ENCODE measurements around the gene MOSPD3. TPM values are rescaled to one million over a fixed set of nuclear protein-coding genes. Genes with fewer than 3 reads are reported as not detected.
A peak's percentile ranks its signal among the peaks of the same experiment; 100 is the strongest.

Gene MOSPD3
- total RNA-seq, 1 donor: 5.1 TPM

DNA sequence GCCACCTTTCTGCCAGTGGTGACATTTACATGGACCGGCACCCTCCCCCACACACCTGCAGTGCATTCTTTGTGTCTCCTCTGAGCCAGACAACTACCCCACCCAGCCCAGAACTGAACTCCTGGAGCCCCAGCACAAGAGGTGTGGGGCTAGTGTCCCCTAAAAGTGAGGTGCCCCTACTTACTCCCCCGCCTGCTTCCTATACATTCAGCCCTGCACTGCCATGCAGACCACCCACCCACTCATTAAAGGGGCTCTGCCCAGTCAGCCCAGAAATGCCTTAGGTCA, 40.6 kb upstream of the MOSPD3 start:
- Histone ChIP-seq H3K36me3 (ENCODE audit: insufficient read depth, low read length) (peaks cover 8% of the 10 kb centered on the region), H4K20me1 (ENCODE audit: insufficient read depth, low read length) (peaks cover 4% of the 10 kb centered on the region), H3K27ac (ENCODE audit: low read depth, low read length) (no peak overlapping the region), H3K4me1 (ENCODE audit: insufficient read depth, low read length) (peaks cover 8% of the 10 kb centered on the region), H3K4me3 (ENCODE audit: insufficient read depth, low read length) (no peak overlapping the region), H3K27me3 (ENCODE audit: insufficient read depth, low read length) (peaks cover 2% of the 10 kb centered on the region), H3K79me2 (ENCODE audit: insufficient read depth, low read length) (no peaks in the 10 kb centered on the region), H3K4me2 (ENCODE audit: insufficient read depth, low read length) (no peak overlapping the region), H2AFZ (ENCODE audit: low read length) (no peak overlapping the region), H3K9me3 (ENCODE audit: low read depth, low read length) (no peaks in the 10 kb centered on the region)
- DNase-seq (ENCODE audit: insufficient read length, low spot score, missing footprints): peak; percentile 72
- TF ChIP-seq, protein P1, sequence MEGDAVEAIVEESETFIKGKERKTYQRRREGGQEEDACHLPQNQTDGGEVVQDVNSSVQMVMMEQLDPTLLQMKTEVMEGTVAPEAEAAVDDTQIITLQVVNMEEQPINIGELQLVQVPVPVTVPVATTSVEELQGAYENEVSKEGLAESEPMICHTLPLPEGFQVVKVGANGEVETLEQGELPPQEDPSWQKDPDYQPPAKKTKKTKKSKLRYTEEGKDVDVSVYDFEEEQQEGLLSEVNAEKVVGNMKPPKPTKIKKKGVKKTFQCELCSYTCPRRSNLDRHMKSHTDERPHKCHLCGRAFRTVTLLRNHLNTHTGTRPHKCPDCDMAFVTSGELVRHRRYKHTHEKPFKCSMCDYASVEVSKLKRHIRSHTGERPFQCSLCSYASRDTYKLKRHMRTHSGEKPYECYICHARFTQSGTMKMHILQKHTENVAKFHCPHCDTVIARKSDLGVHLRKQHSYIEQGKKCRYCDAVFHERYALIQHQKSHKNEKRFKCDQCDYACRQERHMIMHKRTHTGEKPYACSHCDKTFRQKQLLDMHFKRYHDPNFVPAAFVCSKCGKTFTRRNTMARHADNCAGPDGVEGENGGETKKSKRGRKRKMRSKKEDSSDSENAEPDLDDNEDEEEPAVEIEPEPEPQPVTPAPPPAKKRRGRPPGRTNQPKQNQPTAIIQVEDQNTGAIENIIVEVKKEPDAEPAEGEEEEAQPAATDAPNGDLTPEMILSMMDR (IDR thresholded peaks at IDR 0.05; ENCODE audit: extremely low read depth, low read depth, low read length): no peak

DNA sequence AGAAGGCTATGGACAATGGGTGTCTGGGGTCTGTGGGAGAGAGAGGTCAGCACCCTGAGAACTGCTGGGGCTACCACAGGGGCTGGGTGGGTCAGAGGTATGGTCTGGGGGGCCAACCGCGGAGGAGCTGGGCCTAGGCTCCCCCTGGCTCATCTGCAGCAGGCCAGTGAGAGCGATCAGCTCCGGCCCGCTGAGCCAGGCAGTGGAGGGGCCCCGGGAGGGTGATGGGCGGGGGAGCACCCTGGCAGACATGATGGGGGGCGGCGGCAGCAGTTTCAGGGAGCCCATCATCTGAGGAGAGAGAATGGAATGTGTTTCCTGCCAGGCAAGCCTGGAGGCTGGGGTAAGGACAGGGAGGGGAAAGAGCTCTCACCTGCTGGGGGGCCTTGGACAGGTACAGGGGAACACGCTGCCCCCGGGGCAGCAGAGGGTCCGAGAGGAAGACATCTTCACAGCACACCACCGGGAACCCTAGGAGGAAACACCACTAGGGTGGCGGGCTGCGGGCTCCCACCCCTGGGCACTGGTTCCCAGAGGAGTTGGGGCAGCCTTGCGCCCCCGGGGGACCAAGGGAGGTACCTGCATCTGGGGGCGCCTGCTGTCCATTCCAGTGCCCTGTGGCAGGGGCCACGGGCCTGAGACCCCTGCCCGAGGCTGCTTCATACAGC, 39.9 kb upstream of the MOSPD3 start:
- Histone ChIP-seq H3K4me2 (ENCODE audit: insufficient read depth, low read length) (no peak overlapping the region), H2AFZ (ENCODE audit: low read length) (no peak overlapping the region), H3K79me2 (ENCODE audit: insufficient read depth, low read length) (no peaks in the 10 kb centered on the region), H3K4me3 (ENCODE audit: insufficient read depth, low read length) (no peak overlapping the region), H3K36me3 (ENCODE audit: insufficient read depth, low read length) (peaks cover 8% of the 10 kb centered on the region), H3K9me3 (ENCODE audit: low read depth, low read length) (no peaks in the 10 kb centered on the region), H3K4me1 (ENCODE audit: insufficient read depth, low read length) (peaks cover 8% of the 10 kb centered on the region), H3K27ac (ENCODE audit: low read depth, low read length) (no peak overlapping the region), H4K20me1 (ENCODE audit: insufficient read depth, low read length) (peaks cover 4% of the 10 kb centered on the region), H3K27me3 (ENCODE audit: insufficient read depth, low read length) (peaks cover 2% of the 10 kb centered on the region)
- peak; percentile 73 for DNase-seq (ENCODE audit: insufficient read length, low spot score, missing footprints)
- TF ChIP-seq, protein P1 (IDR thresholded peaks at IDR 0.05; ENCODE audit: extremely low read depth, low read depth, low read length): no peak

DNA sequence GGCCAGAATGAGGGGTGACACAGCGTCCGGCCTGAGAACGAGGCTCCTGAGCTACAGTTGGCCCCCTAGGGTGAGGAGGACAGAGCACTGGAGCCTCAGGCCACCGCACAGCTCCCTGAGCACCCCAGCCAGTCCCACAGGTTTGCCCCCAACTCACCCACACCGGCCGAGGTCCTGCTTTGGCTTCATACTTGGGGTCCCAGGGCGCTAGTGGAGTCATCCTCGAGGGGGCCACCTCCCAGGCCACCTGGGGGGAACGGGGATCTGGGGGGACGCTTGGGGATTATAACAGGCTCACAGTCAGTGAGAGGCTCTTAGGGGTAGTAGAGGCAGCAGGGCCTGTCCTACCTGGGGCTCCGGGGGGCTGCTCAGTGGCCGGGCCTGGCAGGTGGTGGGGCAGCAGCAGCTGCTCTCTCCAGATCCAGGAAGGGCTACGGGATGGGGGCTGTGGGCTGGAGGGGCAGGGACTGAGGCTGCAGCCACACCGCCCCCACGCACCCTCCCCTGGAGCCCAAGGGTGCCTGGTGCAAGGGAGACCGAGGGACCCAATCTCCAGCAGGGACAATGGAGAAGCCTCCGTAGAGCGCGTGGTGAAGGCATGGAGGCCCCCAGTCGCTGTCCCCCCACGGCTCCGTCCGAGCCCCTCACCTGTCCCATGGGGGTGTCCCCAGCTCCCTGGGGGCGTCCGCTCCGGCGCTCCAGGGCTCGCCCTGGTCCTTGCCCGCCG, 39.2 kb upstream of the MOSPD3 start:
- H3K79me2 ChIP-seq (ENCODE audit: insufficient read depth, low read length): no peaks in the 10 kb centered on the region
- H3K4me1 ChIP-seq (ENCODE audit: insufficient read depth, low read length): peaks cover 8% of the 10 kb centered on the region
- peaks cover 12% of the 10 kb centered on the region for H3K36me3 ChIP-seq (ENCODE audit: insufficient read depth, low read length)
- no peak overlapping the region for H2AFZ ChIP-seq (ENCODE audit: low read length)
- TF ChIP-seq, protein P1 (IDR thresholded peaks at IDR 0.05; ENCODE audit: extremely low read depth, low read depth, low read length): no peak
- peaks cover 4% of the 10 kb centered on the region for H4K20me1 ChIP-seq (ENCODE audit: insufficient read depth, low read length)
- H3K9me3 ChIP-seq (ENCODE audit: low read depth, low read length): no peaks in the 10 kb centered on the region
- no peak overlapping the region for H3K27ac ChIP-seq (ENCODE audit: low read depth, low read length)
- DNase-seq (ENCODE audit: insufficient read length, low spot score, missing footprints): peak; percentile 45
- H3K4me3 ChIP-seq (ENCODE audit: insufficient read depth, low read length): no peak overlapping the region
- peaks cover 2% of the 10 kb centered on the region for H3K27me3 ChIP-seq (ENCODE audit: insufficient read depth, low read length)
- no peak overlapping the region for H3K4me2 ChIP-seq (ENCODE audit: insufficient read depth, low read length)

DNA sequence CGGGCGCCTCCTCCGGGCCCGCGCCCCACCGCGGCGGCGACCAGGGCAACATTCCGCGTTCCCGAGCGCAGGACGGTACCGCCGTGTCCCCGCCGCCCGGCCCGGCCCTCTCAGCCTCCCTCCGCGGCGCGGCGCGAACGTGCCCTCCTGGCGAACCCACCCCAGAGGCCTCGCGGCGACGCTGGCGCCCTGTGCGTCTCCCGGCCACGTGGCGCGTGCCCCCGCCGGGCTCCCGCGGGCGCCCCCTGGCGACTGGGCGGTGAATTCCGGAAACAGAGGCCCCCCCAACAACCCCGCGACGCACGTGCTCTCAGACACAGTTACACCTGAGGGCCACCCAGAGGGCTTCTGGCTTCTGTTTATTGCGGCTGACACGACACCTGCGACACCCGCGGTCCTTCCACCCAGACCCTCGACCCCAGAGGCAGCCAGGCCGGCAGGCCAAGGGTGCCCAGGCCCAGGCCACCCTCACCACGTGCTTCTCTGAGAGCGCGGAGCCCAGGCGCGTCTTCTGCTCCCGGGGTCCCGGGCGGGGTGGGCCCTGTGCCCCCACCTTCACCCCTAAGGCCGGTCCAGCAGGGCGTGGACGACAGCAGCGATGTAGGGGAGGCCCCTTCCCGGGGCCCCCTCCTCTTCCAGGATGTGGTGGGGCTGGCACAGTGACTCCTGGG, 38.5 kb upstream of the MOSPD3 start, which contains the start of gene SAP25:
TSS of gene SAP25 (minus strand) at position 210 of the 671 bp plus-strand sequence. CDS start at position 52, 158 bp downstream.
- TF ChIP-seq, protein P1 (IDR thresholded peaks at IDR 0.05; ENCODE audit: extremely low read depth, low read depth, low read length): no peak
- H3K36me3 ChIP-seq (ENCODE audit: insufficient read depth, low read length): peaks cover 18% of the 10 kb centered on the region
- peaks cover 8% of the 10 kb centered on the region for H3K4me1 ChIP-seq (ENCODE audit: insufficient read depth, low read length)
- H3K4me3 ChIP-seq (ENCODE audit: insufficient read depth, low read length): no peak within 1 kb of the TSS
- DNase-seq (ENCODE audit: insufficient read length, low spot score, missing footprints): peak; percentile 60
- no peak within 1 kb of the TSS for H3K4me2 ChIP-seq (ENCODE audit: insufficient read depth, low read length)
- peaks cover 2% of the 10 kb centered on the region for H3K27me3 ChIP-seq (ENCODE audit: insufficient read depth, low read length)
- peaks cover 4% of the 10 kb centered on the region for H4K20me1 ChIP-seq (ENCODE audit: insufficient read depth, low read length)
- no peaks in the 10 kb centered on the region for H3K9me3 ChIP-seq (ENCODE audit: low read depth, low read length)
- H3K79me2 ChIP-seq (ENCODE audit: insufficient read depth, low read length): no peaks in the 10 kb centered on the region
- no peak within 1 kb of the TSS for H3K27ac ChIP-seq (ENCODE audit: low read depth, low read length)
- H2AFZ ChIP-seq (ENCODE audit: low read length): no peak within 1 kb of the TSS

All from osteoblast (primary cell).